HEK293T (cell line): ENCODE measurements around the gene TAF1C.

Experiments
- ARNT ChIP-seq: fragments of 450-650 bp; IDR thresholded peaks from 2 replicates; pipeline ENCODE4 v1.6.1; 2017; ENCODE audit warnings: mild to moderate bottlenecking
- BHLHE40 ChIP-seq: fragments of 450-650 bp; IDR thresholded peaks from 2 replicates; pipeline ENCODE4 v1.6.1; 2016; ENCODE audit warnings: mild to moderate bottlenecking, moderate library complexity, borderline replicate concordance
- ELF4 ChIP-seq: fragments of 450-650 bp; IDR thresholded peaks from 2 replicates; pipeline ENCODE4 v1.6.1; 2017; ENCODE audit warnings: antibody characterized with exemption
- FOXA1 ChIP-seq: fragments of 450-650 bp; IDR thresholded peaks from 2 replicates; pipeline ENCODE4 v1.6.1; 2016; ENCODE audit warnings: mild to moderate bottlenecking
- FOXK2 ChIP-seq: fragments of 450-650 bp; IDR thresholded peaks from 2 replicates; pipeline ENCODE4 v1.6.1; 2016; ENCODE audit warnings: mild to moderate bottlenecking
- FOXM1 ChIP-seq: fragments of 450-650 bp; IDR thresholded peaks from 2 replicates; pipeline ENCODE4 v1.6.1; 2017; ENCODE audit warnings: mild to moderate bottlenecking, borderline replicate concordance
- HDGF ChIP-seq: fragments of 450-650 bp; IDR thresholded peaks from 2 replicates; pipeline ENCODE4 v1.6.1; 2017; ENCODE audit warnings: antibody characterized with exemption, borderline replicate concordance
- LEF1 ChIP-seq: fragments of 450-650 bp; IDR thresholded peaks from 2 replicates; pipeline ENCODE4 v1.6.1; 2017; ENCODE audit warnings: mild to moderate bottlenecking, borderline replicate concordance
- SP1 ChIP-seq: fragments of 450-650 bp; IDR thresholded peaks from 2 replicates; pipeline ENCODE4 v1.6.1; 2017
- SUZ12 ChIP-seq: fragments of 450-650 bp; IDR thresholded peaks from 2 replicates; pipeline ENCODE4 v1.6.1; 2016; ENCODE audit warnings: mild to moderate bottlenecking
- TARDBP ChIP-seq: fragments of 450-650 bp; IDR thresholded peaks from 2 replicates; pipeline ENCODE4 v1.6.1; 2016

GRCh38 chr16:84186685-84187437, at the start of gene TAF1C:
- peak; percentile 67 for TF ChIP-seq ELF4
- TF ChIP-seq BHLHE40, result no peak
- no peak for TF ChIP-seq LEF1
- no peak for TF ChIP-seq ARNT
- no peak for TF ChIP-seq FOXM1
- TF ChIP-seq TARDBP, result no peak
- no peak for TF ChIP-seq FOXK2
- no peak for TF ChIP-seq HDGF
- TF ChIP-seq SUZ12, result no peak
- no peak for TF ChIP-seq FOXA1
- no peak for TF ChIP-seq SP1
